8988T (cell line): ENCODE data around the gene ATP2A2.
"Not testable (repeated sequence)": the region's sequence is repeated elsewhere in the genome, so short reads cannot be mapped to it uniquely, and the experiment has no call there.

ENCODE experiments used
- DNase-seq: peaks from one replicate; pipeline ENCODE4 v3.0.0; 2011

The ATP2A2 gene

DNA sequence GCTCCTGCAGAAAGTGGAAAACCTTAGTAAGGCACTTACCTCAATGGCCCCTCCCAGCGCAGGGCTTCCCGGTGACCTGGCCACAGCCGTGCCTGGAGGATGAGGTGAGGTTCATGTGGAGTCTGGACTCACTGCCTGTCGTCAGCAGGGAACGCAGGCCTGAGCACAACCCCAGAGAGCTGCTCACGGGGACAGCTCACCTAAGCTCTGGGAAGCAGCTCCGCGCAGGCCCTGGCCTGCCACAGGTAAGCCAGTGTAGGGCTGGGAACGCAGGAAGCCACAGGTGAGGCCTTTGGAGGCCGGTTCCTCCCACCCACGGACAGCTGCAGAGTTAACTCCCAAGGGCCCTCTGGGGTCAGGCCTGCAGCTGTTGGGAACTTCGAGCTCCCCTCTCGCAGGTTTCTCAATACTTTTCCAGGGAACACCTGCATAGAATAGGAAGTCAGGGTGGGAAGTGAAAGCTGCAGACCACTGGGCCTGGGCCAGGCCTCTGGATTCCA, 89.7 kb downstream of the ATP2A2 start:
- DNase-seq, result no peak

DNA sequence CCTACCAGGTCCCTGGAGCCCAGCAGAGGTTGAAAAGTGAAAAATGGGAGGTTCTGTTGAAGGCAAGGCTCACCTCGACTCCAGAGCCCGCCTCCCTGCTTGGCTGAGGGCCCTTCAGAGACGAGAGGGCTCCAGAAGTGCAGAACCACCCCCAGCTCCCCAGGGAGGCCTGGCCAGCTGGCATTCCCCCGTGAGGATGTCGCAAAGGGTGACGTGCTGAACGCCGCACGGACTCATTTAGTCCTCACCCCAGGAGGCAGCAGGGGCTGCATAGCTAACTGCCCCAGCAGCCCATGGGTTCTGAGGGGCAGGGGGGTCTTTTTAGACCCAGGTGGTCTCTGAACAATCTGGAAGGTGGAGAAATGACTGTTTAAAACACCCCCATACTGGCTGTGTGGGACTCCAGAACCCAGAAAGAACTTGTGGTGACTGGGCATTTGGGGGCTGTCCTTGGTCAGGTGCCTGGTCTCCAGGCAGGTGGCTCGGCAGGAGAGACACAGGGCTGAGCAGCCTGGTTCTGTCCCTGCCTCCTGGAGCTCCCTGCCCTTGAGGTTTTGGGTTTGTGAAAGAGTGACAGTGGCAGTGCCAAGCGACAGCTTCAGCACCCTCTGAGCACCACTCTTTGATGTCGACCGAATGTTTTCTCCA, 90.5 kb downstream of the ATP2A2 start:
- no peak for DNase-seq

DNA sequence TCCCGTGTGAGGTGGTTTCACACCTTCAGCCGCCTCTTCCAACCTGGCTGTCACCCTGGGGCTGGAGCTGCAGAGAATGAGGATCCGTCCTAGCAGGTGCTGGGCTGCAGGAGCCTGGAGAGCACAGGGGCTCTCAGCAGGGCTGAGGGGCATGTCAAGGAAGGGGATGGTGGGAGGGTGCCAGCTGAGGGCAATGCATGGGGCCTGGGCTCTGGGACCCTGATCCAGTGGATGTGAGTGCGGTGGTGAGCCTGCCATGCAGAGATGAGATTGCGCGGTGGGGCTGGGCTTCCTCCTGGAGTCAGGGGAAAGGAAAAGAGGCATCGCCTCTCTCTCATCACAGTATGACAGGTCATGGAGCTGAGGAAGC, 91.0 kb downstream of the ATP2A2 start:
- DNase-seq, result no peak

DNA sequence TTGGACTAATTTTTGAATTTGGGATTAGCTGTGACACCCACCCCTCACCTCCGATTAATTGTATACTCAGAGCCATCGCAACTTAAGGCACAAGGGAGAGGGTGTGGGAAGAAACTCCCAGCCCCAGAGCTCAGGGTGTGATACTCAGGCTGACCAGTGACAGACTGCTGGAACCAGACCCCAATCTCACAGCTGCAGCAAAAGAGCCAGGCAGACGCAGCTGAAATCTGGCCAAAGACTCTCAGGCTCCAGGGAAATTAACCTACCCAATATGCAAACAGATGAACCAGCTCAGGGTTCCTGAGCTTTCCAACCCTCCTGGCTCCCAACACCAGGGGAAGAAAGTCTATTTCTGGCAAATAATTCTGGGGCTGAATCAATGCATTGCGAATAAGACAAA, 92.0 kb downstream of the ATP2A2 start:
- DNase-seq, result no peak

DNA sequence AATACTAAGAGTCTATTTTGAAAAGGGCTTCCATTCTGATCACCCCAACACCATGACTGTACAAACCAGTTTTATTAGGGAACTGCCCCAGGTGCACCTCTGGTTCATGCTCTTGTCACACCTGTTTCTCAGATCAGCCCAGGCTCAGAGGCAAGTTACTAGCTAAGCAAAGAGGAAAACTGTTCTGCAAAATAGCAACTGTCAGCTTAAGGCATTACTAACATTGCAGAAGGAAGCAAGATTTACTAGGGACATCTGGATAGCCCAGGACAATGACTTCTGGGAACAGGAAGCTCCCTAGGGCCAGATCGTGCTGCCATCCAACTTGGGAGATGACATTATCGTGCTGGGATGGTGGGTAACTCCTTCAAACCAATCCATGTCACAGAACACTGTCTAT, 92.4 kb downstream of the ATP2A2 start:
- DNase-seq, result no peak

DNA sequence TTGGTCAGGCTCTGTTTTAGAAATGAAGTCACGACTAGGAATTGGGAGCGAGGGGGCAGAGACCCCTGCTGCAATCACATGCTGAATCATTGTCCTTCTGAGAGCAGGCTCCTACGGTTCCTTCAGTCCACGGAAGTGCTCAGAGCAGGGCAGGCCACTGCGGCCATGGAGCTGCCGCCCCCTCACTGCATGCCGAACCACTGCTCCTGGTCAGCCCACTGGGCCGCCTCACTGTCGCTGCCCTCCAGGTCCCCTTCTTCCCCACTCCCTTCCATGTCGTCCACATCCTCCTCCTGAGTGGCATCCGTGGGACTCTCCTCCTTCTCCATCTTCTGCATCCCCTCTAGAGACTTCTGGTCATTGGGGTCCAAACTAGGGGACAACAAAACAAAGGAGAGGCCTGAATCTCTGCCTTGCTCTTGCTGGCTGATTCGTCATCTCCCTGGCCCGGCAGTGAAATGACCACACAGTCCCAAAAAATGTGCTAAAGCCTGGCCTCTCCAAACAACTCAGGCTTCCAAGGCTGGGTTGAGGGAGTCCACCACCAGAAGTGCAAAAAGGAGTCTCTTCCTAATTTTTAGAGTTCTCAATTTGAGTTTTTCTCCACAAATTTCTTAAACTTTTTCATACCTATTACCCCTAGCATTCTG, 93.0 kb downstream of the ATP2A2 start:
- no peak for DNase-seq

DNA sequence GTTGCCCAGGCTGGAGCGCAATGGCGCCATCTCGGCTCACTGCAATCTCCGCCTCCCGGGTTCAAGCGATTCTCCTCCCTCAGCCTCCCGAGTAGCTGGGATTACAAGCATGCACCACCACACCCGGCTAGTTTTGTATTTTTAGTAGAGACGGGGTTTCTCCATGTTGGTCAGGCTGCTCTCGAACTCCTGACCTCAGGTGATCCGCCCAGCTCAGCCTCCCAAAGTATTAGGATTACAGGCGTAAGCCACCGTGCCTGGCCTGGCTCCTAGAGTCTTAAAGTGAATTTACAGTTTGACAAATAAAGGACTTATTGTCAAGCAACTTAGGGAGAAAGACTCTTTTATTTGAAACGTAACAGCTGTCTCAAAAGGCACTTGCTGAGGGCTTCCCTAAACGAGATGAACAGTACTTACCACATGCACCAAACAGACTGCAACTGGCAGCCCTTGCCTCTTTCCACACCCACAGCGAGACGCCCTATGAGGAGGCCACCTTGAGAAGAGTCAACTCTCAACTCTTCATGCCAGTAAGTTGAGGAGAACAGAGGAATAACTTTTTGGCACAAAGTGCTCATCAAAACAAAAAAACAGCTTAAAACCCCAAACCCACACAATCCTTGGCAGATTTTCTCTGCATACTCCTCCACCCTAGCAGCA, 97.2 kb downstream of the ATP2A2 start:
- not testable (repeated sequence) for DNase-seq

DNA sequence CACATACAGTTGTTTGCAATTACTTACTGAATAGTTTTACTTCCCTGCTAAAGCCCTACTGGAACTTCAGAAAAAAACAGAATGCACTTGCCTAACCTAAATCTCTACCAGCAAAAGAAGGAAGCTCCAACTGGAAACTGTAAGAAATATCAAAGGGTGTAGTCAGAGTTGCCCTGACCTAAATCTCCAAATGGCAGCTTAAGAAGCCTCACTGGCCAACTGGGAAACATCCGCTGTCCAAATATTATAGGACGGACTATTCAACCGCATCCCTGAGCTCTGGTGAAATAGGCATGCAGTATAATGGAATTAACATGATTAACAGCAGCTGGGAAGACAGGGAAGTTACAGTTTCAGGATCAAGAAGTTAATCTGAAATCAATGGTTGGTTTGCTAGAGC, 98.2 kb downstream of the ATP2A2 start:
- no peak for DNase-seq

DNA sequence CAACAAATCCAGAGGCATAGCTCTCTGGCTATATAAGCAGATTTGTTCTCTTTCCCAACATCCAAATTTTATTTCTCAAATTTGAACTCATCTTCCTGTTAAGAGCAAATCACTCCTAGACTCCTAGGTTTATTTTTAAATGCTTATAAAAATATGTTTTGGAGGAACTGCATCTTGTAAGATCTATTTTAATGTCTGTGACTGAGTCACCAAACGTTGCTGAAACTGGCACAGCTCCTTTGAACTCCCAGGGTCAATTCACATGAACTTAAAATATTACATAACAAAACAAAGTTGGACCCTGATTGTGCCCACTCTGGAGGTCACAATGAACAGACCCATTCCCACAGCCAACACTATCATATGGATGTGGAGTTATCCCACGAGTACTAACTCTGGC, 98.6 kb downstream of the ATP2A2 start:
- DNase-seq, result no peak

DNA sequence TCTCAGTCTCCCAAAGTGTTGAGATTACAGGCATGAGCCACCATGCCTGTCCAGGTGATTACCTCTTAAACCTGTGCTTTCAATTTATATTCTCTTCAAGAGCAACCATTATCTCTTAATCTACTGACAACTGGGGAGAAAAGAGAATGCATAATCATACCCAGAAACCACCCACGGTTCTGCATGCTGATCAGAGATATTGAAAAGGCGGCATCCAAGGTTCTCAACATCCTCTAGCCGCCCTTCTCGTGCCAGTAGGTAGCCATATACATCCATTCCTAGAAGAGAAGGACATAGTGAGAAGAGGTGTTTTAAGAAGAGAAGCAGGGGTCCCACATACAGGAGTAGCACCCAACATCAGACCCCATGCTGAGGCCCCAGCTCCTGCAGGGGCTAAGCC, 101.6 kb downstream of the ATP2A2 start:
- no peak for DNase-seq
